Activated CD4-positive, alpha-beta T cell treated with anti-CD3 and anti-CD28 coated beads for 1 hour (primary cell): ENCODE measurements around the gene ANKRD18B.
"Not testable (repeated sequence)": the region's sequence is repeated elsewhere in the genome, so short reads cannot be mapped to it uniquely, and the experiment has no call there.

Source experiments
- DNase-seq: peaks from one replicate; pipeline ENCODE4 v3.0.0-alpha.2; 2020

The ANKRD18B gene

GRCh38 chr9:33614001-33614687 lies 90.1 kb downstream of the ANKRD18B start:
- DNase-seq = no peak

- DNase-seq = not testable (repeated sequence)
These were observed 94.3 kb downstream of the ANKRD18B start for GRCh38 chr9:33618370-33618769.

GRCh38 chr9:33619666-33620404 lies 95.8 kb downstream of the ANKRD18B start:
- no peak for DNase-seq

GRCh38 chr9:33620738-33621439 lies 96.8 kb downstream of the ANKRD18B start:
- DNase-seq = no peak
